Esophagus muscularis mucosa (tissue), 3 donors: Measurements from ENCODE around the gene LRP10.

Experiments used
- POLR2A ChIP-seq: fragments of 450-650 bp; IDR thresholded peaks from one replicate; pipeline ENCODE4 v1.6.1; 2017; ENCODE audit warnings: antibody characterized with exemption, moderate library complexity, mild to moderate bottlenecking, low read depth
- TF ChIP-seq, protein P1 (sequence below), 3 experiments: fragments of 200-600 bp in 2 of 3; fragments of 450-650 bp in 1 of 3; sonication (generic) in 2 of 3; IDR thresholded peaks; one replicate each; pipeline ENCODE4 v1.5.1; 2017 to 2019; ENCODE audit warnings: antibody characterized with exemption in 3 of 3, mild to moderate bottlenecking in 2 of 3, moderate library complexity in 1 of 3

DNA sequence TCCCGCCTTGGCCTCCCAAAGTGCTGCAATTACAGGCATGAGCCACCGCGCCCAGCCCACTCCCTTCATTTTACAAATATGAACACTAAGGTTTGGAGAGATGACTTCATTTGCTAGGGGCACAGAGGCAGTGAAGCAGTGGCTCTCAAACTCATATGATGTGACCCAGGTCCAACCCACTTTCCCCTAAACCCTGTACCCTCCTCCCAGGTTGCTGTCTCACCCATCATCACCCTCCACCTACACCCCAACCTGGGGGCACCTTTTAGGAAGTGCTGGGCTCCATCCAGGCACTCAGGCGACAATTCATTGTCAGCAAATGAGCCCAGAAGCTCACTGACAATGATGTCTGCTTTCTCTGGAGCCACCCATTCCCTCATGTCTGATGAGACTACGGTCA lies 52.2 kb downstream of the LRP10 start:
- TF ChIP-seq, protein P1, sequence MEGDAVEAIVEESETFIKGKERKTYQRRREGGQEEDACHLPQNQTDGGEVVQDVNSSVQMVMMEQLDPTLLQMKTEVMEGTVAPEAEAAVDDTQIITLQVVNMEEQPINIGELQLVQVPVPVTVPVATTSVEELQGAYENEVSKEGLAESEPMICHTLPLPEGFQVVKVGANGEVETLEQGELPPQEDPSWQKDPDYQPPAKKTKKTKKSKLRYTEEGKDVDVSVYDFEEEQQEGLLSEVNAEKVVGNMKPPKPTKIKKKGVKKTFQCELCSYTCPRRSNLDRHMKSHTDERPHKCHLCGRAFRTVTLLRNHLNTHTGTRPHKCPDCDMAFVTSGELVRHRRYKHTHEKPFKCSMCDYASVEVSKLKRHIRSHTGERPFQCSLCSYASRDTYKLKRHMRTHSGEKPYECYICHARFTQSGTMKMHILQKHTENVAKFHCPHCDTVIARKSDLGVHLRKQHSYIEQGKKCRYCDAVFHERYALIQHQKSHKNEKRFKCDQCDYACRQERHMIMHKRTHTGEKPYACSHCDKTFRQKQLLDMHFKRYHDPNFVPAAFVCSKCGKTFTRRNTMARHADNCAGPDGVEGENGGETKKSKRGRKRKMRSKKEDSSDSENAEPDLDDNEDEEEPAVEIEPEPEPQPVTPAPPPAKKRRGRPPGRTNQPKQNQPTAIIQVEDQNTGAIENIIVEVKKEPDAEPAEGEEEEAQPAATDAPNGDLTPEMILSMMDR (IDR thresholded peaks at IDR 0.05), result no peak
- TF ChIP-seq POLR2A, result no peak
